ENCODE measurements around the gene FILIP1L. TPM values are rescaled to one million over a fixed set of nuclear protein-coding genes. Genes with fewer than 3 reads are reported as not detected.

The FILIP1L gene
- total RNA-seq, 1 donor from 2014 or later, result 19.1 TPM

DNA sequence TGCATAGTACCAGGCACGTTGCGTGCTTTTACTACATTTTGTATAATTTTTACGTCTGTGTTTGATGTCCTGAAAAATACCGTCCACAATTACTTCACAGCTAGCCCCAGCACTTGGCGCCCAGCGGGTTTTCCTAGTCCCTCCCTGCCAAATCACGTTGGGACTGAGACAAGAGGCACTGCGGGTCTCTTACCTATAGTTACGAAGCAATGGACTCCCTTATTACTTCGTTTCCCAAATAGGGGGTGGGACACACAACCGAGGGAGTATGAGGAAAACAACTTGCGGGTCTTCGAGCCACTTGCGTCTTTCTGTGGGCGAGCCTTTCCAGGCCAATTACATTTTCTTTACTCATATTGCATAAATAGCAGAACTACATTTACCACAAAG is 297.3 kb downstream of the FILIP1L start:
- peaks cover 13% of the 10 kb centered on the region for H3K4me1 Mint-ChIP-seq (ENCODE audit: unreplicated experiment)
- DNase-seq (ENCODE audit: low spot score), result peak; percentile 7

DNA sequence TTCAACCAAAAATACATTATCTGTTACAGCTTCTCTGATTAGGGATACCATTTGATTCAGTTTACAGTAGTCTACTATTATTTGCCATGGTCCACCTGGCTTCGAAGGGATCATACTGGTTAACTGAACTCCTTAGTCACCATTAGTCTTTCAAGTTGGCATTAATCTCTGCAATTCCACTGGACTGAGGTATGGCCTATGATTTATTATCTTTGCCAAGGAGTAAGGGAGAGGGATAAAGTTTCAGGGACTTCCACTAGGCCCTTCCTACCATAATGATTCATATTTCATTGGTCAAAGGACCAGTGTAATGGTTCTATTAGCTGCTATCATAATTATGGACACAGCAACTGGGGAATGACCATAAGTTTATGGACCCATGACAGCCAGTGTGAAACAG is 303.9 kb downstream of the FILIP1L start:
- Mint-ChIP-seq H3K4me1 (ENCODE audit: unreplicated experiment) (peaks cover 2% of the 10 kb centered on the region), H3K27me3 (ENCODE audit: unreplicated experiment) (peaks cover 6% of the 10 kb centered on the region), H3K9me3 (ENCODE audit: unreplicated experiment) (peaks cover 6% of the 10 kb centered on the region), H3K4me3 (ENCODE audit: unreplicated experiment) (no peak overlapping the region), H3K27ac (ENCODE audit: unreplicated experiment) (no peak overlapping the region), H3K36me3 (ENCODE audit: low read depth, unreplicated experiment) (peaks cover 6% of the 10 kb centered on the region)
- TF ChIP-seq, protein P1, sequence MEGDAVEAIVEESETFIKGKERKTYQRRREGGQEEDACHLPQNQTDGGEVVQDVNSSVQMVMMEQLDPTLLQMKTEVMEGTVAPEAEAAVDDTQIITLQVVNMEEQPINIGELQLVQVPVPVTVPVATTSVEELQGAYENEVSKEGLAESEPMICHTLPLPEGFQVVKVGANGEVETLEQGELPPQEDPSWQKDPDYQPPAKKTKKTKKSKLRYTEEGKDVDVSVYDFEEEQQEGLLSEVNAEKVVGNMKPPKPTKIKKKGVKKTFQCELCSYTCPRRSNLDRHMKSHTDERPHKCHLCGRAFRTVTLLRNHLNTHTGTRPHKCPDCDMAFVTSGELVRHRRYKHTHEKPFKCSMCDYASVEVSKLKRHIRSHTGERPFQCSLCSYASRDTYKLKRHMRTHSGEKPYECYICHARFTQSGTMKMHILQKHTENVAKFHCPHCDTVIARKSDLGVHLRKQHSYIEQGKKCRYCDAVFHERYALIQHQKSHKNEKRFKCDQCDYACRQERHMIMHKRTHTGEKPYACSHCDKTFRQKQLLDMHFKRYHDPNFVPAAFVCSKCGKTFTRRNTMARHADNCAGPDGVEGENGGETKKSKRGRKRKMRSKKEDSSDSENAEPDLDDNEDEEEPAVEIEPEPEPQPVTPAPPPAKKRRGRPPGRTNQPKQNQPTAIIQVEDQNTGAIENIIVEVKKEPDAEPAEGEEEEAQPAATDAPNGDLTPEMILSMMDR (IDR thresholded peaks at IDR 0.05; ENCODE audit: unreplicated experiment), result no peak
- DNase-seq (ENCODE audit: low spot score), result no peak

More for the DNA sequence above, 297.3 kb downstream of the FILIP1L start:
- Mint-ChIP-seq H3K27me3 (ENCODE audit: unreplicated experiment) (peaks cover 5% of the 10 kb centered on the region), H3K9me3 (ENCODE audit: unreplicated experiment) (no peaks in the 10 kb centered on the region), H3K36me3 (ENCODE audit: low read depth, unreplicated experiment) (no peaks in the 10 kb centered on the region), H3K27ac (ENCODE audit: unreplicated experiment) (peak overlapping the region; percentile 99), H3K4me3 (ENCODE audit: unreplicated experiment) (peak overlapping the region; percentile 98)
- TF ChIP-seq, protein P1 (IDR thresholded peaks at IDR 0.05; ENCODE audit: unreplicated experiment), result no peak

DNA sequence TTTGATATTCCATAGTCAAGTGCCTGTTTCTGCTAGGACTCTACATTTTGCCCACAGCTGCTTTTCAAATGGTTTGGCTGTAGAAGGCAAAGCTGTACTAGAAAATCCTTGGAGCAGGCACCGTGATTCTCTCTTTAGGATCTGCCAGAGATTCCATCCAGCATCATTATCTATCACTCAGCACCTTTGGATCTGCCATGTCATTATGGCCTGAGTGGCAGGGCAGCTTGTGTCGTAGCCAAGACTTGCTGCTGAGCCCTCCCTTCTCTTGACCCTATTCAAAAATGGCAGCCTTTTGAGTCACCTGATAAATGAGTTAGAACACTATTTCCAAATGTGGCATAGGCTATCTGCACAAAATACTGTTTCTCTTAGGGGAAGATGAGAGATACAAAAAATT is 304.7 kb downstream of the FILIP1L start:
- peaks cover 2% of the 10 kb centered on the region for H3K4me1 Mint-ChIP-seq (ENCODE audit: unreplicated experiment)
- no peak overlapping the region for H3K27ac Mint-ChIP-seq (ENCODE audit: unreplicated experiment)
- peaks cover 8% of the 10 kb centered on the region for H3K9me3 Mint-ChIP-seq (ENCODE audit: unreplicated experiment)
- H3K36me3 Mint-ChIP-seq (ENCODE audit: low read depth, unreplicated experiment), result peaks cover 8% of the 10 kb centered on the region
- peaks cover 4% of the 10 kb centered on the region for H3K27me3 Mint-ChIP-seq (ENCODE audit: unreplicated experiment)
- H3K4me3 Mint-ChIP-seq (ENCODE audit: unreplicated experiment), result no peak overlapping the region
- no peak for DNase-seq (ENCODE audit: low spot score)
- TF ChIP-seq, protein P1 (IDR thresholded peaks at IDR 0.05; ENCODE audit: unreplicated experiment), result no peak

DNA sequence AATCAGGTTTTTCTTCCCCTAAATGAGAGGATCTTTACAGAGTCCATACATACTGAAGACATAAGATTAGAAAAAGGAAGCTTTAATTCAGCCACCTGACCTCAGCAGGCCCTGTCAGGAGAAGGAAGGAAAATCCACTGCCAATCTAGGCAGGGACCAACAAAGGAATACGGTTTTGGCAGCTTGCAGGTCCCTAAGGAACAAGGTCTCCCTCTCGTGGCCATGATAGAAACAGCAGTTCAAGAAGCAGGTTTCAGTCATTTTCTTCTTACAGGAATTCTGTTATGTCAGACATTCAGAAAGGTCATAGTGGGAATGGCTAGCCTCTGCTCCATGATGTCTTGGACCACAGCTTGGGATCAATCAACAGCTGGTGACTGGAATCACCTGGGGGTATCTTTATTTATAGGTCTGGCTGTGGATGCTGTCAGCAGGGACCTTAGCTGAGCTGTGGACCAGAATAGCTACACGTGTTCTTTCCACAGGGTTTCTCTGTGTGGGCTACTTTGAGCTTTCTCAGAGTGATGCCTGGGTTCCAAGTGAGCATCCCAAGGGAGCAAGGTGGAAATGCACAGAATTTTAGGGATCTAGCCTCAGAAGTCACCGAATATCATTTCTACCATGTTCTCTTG is 306.0 kb downstream of the FILIP1L start:
- DNase-seq (ENCODE audit: low spot score), result peak; percentile 69
- no peak overlapping the region for H3K27ac Mint-ChIP-seq (ENCODE audit: unreplicated experiment)
- peaks cover 2% of the 10 kb centered on the region for H3K4me1 Mint-ChIP-seq (ENCODE audit: unreplicated experiment)
- H3K4me3 Mint-ChIP-seq (ENCODE audit: unreplicated experiment), result no peak overlapping the region
- H3K9me3 Mint-ChIP-seq (ENCODE audit: unreplicated experiment), result peaks cover 8% of the 10 kb centered on the region
- TF ChIP-seq, protein P1 (IDR thresholded peaks at IDR 0.05; ENCODE audit: unreplicated experiment), result peak; percentile 78
- peaks cover 13% of the 10 kb centered on the region for H3K36me3 Mint-ChIP-seq (ENCODE audit: low read depth, unreplicated experiment)
- H3K27me3 Mint-ChIP-seq (ENCODE audit: unreplicated experiment), result peaks cover 6% of the 10 kb centered on the region

DNA sequence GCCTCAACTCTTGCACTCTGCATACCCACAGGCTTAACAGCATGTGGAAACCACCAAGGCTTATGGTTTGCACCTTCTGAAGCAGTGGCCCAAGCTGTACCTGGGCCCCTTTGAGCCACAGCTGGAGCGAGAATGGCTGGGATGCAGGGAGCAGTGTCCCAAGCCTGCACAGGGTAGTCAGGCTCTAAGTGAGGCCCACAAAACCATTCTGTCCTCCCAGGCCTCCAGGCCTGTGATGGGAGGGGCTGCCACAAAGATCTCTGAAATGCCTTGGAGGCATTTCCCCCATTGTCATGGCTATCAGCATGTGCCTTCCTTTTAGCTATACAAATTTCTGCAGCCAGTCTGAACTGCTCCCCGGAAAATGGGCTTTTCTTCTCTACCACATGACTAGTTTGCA is 309.1 kb downstream of the FILIP1L start:
- Mint-ChIP-seq H3K4me3 (ENCODE audit: unreplicated experiment) (no peak overlapping the region), H3K27ac (ENCODE audit: unreplicated experiment) (no peak overlapping the region), H3K9me3 (ENCODE audit: unreplicated experiment) (peaks cover 8% of the 10 kb centered on the region), H3K4me1 (ENCODE audit: unreplicated experiment) (peaks cover 10% of the 10 kb centered on the region), H3K27me3 (ENCODE audit: unreplicated experiment) (peaks cover 3% of the 10 kb centered on the region), H3K36me3 (ENCODE audit: low read depth, unreplicated experiment) (peaks cover 18% of the 10 kb centered on the region)
- TF ChIP-seq, protein P1 (IDR thresholded peaks at IDR 0.05; ENCODE audit: unreplicated experiment), result no peak
- DNase-seq (ENCODE audit: low spot score), result no peak

Measured in endothelial cell (in vitro differentiated cells).